Measurements from ENCODE around the gene PNMA1. TPM values are rescaled to one million over a fixed set of nuclear protein-coding genes. Genes with fewer than 3 reads are reported as not detected.

PNMA1 gene, protein sequence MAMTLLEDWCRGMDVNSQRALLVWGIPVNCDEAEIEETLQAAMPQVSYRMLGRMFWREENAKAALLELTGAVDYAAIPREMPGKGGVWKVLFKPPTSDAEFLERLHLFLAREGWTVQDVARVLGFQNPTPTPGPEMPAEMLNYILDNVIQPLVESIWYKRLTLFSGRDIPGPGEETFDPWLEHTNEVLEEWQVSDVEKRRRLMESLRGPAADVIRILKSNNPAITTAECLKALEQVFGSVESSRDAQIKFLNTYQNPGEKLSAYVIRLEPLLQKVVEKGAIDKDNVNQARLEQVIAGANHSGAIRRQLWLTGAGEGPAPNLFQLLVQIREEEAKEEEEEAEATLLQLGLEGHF
- 29.6 and 31.6 TPM in 2 replicates for total RNA-seq
- total RNA-seq (2013): 3.6 TPM
- 9.5 and 11.3 TPM in 2 replicates for polyA plus RNA-seq
- 8.5 and 9.9 TPM in 2 replicates for polyA minus RNA-seq

DNA sequence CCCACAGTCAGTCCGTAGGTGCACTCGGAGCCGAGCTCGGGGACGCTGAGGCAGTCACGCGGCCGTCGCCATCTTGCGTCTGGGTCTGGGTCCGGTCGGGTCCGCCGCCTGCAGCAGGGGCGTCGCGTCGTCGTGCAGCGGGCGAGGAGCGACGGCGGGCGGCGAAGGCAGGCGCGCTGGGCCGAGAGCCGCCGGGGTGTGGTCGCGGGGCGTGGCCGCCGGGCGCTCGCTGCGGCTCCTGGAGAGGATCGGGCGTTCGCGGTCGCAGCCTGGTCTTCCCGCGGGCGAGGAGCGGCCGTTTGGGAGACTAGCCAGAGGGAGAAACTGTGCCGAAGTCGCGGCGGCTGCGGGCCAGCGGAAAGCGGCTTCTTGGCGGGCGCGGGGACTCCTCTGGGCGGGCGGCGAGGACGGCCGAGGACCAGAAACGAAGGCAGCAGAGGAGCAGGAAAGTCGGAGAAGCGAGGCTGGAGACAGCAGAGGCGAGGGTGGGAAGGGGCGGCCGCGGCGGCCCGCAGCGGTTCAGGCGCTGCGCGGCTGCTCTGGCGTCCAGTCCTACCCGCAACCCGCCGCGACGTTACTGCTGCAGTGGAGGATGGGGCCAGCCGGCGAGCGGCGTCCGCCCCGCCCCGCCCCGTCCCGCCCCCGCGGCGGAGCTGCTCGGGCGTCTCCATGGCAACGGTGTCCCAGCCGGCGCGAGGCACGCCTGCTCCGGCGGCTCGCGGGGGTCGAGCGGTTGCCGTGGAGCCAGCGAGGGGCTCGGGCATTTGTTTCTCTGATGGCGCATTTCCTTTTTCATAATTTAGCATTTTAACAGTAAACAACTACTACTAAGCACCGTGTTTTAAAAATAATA lies at the start of gene PNMA1:
Gene PNMA1 (minus strand): TSS at position 582 of the 853 bp plus-strand sequence. CDS start 745 bp downstream, outside the sequence.
- intact Hi-C loops (cut with micrococcal nuclease): loop anchor here (1.0 to 5.0 kb wide), 6 partner anchors 15 to 237 kb away; partner anchors contain the start of genes COQ6, DNAL1, FAM161B and PTGR2
- peak within 1 kb of the TSS; percentile 73 for H2AFZ ChIP-seq (ENCODE audit: insufficient read depth, low read depth, low read length, poor library complexity, severe bottlenecking)
- CTCF ChIA-PET: interaction anchor here (0.5 to 2.0 kb wide), 8 partner anchors 13 to 593 kb away, joined by 3 to 9 read pairs (median 4); no protein-coding TSS in a partner anchor
- no peaks in the 10 kb centered on the region for H3K9me3 ChIP-seq (ENCODE audit: control extremely low read depth in 1 of 3, control insufficient read depth in 2 of 3, insufficient read depth in 1 of 3, low read length in 2 of 3)
- H3K27me3 ChIP-seq (replicated peaks in 1 of 4; ENCODE audit: control extremely low read depth in 1 of 4, control insufficient read depth in 3 of 4, insufficient read depth in 4 of 4, low read length in 3 of 4): no peaks in the 10 kb centered on the region
- DNase-seq: peak; percentile 92
- WGBS (ENCODE audit: insufficient coverage): under 1% methylated on average over 109 of the region's 113 CpGs
- H3K79me2 ChIP-seq (ENCODE audit: control insufficient read depth, insufficient read depth, low read length): peaks cover 22% of the 10 kb centered on the region
- peaks cover 9% of the 10 kb centered on the region for H4K20me1 ChIP-seq (ENCODE audit: control insufficient read depth, insufficient read depth, low read length, poor library complexity, severe bottlenecking)
- peak within 1 kb of the TSS; percentile 39 to 81 for H3K27ac ChIP-seq (ENCODE audit: low read length in 2 of 2)
- peak within 1 kb of the TSS; percentile 84 for H3K9ac ChIP-seq (ENCODE audit: low read length)
- H3K36me3 ChIP-seq (replicated peaks in 1 of 2; ENCODE audit: control extremely low read depth in 1 of 2, control insufficient read depth in 1 of 2, extremely low read depth in 1 of 2, insufficient read depth in 2 of 2, low read length in 1 of 2): peaks cover 0 to 28% of the 10 kb centered on the region in 2 experiments
- peak within 1 kb of the TSS; percentile 87 for H3K4me2 ChIP-seq (replicated peaks; ENCODE audit: low read depth, low read length, poor library complexity, severe bottlenecking)
- Mint-ChIP-seq H3K27ac (peak within 1 kb of the TSS; percentile 98), H3K27me3 (no peaks in the 10 kb centered on the region), H3K4me3 (peak within 1 kb of the TSS; percentile 92), H3K9me3 (ENCODE audit: insufficient read depth) (no peaks in the 10 kb centered on the region), H3K4me1 (peaks cover 21% of the 10 kb centered on the region)
- peak within 1 kb of the TSS; percentile 54 to 85 (median 77) for H3K4me3 ChIP-seq (ENCODE audit: control extremely low read depth in 1 of 5, extremely low read depth in 1 of 5, insufficient read depth in 1 of 5, low read depth in 2 of 5, low read length in 4 of 5)
- peaks cover 17 to 22% of the 10 kb centered on the region in 2 donors for H3K4me1 ChIP-seq (ENCODE audit: control insufficient read depth in 2 of 2, insufficient read depth in 2 of 2, low read length in 2 of 2)
- POLR2A ChIA-PET: interaction anchor here (0.5 to 1.6 kb wide), 6 partner anchors 27 to 178 kb away, joined by 3 to 5 read pairs (median 3); no protein-coding TSS in a partner anchor
- ATAC-seq (ENCODE audit: low read depth): peak; percentile 81
- no peak for TF ChIP-seq EZH2 (IDR thresholded peaks at IDR 0.05; ENCODE audit: borderline replicate concordance, insufficient read depth, low read depth, low read length, poor library complexity, severe bottlenecking)
- TF ChIP-seq, protein P1, sequence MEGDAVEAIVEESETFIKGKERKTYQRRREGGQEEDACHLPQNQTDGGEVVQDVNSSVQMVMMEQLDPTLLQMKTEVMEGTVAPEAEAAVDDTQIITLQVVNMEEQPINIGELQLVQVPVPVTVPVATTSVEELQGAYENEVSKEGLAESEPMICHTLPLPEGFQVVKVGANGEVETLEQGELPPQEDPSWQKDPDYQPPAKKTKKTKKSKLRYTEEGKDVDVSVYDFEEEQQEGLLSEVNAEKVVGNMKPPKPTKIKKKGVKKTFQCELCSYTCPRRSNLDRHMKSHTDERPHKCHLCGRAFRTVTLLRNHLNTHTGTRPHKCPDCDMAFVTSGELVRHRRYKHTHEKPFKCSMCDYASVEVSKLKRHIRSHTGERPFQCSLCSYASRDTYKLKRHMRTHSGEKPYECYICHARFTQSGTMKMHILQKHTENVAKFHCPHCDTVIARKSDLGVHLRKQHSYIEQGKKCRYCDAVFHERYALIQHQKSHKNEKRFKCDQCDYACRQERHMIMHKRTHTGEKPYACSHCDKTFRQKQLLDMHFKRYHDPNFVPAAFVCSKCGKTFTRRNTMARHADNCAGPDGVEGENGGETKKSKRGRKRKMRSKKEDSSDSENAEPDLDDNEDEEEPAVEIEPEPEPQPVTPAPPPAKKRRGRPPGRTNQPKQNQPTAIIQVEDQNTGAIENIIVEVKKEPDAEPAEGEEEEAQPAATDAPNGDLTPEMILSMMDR (IDR thresholded peaks at IDR 0.05): no peak
